Purkinje cell (primary cell): Measurements from ENCODE around the gene FHDC1. TPM values are rescaled to one million over a fixed set of nuclear protein-coding genes. Genes with fewer than 3 reads are reported as not detected.

Experiments used
- polyA plus RNA-seq: library from polyadenylated mRNA; unstranded; fragments of >200 nt; fragmentation: Nextera tagmentation; gene quantifications from 2 replicates; pipeline ENCODE4 v1.2.1, GENCODE V29; 2014

Gene FHDC1
- 0.22 TPM in 1 of 2 replicates, not detected in the other for polyA plus RNA-seq

GRCh38 chr4:152935631-152936445, at the start of gene FHDC1:
FHDC1 (plus strand) TSS chr4:152936323; CDS start chr4:152943058, 6,735 bp downstream.

Other genes with a start within 250 kb of the FHDC1 start
- gene TIGD4, start 156.6 kb upstream of the FHDC1 start, polyA plus RNA-seq, result 0.59 TPM in 1 of 2 replicates, not detected in the other
- 6.3 and 10.1 TPM in 2 replicates for gene ARFIP1, start 156.4 kb upstream of the FHDC1 start, polyA plus RNA-seq